ENCODE results near the gene SRGAP3.

SRGAP3 gene

GRCh38 chr3:9007928-9008327, 241.5 kb downstream of the SRGAP3 start:
- DNase-seq: no peak

DNA sequence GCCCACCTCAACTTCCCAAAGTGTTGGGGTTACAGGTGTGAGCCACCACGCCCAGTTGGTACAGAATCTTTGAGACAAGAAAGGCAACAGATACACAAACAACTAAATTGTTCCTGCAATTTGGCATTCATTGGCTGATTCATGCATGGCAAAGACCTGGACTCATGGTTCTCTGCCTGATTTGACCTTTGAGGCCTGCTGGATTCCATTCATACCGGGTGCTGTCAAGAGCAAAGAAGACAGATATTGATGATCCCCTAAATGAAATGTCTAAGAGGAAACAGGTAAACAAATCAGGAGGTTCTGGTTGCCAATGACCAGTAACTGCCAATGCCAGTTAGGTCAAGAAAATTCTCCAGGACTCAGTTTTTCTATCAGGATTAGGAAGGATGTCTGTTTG, 242.2 kb downstream of the SRGAP3 start:
- DNase-seq: no peak

GRCh38 chr3:9000041-9000440, 249.4 kb downstream of the SRGAP3 start:
- DNase-seq: no peak

- no peak for DNase-seq
Measured at GRCh38 chr3:8997151-8997550, 252.3 kb downstream of the SRGAP3 start.

GRCh38 chr3:8996681-8997121, 252.7 kb downstream of the SRGAP3 start:
- DNase-seq: no peak

DNA sequence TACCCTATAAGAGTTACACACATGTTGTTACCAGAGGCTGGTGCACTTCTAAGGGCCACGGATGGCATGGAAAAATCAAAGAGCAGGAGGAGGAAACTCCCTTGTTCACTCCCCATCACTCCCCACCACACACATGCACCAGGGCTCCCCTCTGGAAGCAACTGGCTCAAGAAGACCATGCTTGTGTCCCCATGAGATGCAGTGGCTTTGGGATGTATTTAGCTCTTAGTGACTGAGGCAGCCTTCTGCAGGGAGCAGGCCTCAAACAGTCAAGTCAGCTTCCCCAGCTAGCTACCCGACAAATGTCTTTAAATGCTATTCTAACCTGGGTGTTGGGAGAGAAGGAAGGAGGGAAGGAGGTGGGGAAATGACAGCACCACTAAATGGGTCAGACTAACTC, 253.2 kb downstream of the SRGAP3 start:
- DNase-seq: no peak

GRCh38 chr3:8994226-8994625, 255.2 kb downstream of the SRGAP3 start:
- no peak for DNase-seq

- no peak for DNase-seq
Measured at GRCh38 chr3:8993331-8993730, 256.1 kb downstream of the SRGAP3 start.

DNA sequence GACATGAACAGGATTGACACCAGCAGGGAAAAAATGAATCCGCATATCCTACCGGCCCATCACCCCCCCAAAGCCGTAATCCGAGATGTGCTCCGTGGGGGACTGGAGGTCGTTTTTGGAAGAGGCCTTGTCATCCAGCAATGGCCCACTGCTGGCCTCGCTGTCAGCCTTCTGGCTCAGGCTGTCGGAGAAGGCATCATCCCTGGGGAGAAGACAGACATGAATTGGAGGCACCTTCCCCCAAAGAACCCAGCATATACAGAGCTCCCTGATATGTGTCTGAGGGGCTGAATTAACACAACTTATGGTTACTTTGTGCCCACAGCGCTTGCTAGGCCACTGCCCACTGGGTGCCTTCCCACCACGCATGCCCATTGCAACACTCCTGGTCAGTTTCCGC, 256.6 kb downstream of the SRGAP3 start:
- DNase-seq: no peak

GRCh38 chr3:8992199-8992598, 257.2 kb downstream of the SRGAP3 start:
- DNase-seq: no peak

DNA sequence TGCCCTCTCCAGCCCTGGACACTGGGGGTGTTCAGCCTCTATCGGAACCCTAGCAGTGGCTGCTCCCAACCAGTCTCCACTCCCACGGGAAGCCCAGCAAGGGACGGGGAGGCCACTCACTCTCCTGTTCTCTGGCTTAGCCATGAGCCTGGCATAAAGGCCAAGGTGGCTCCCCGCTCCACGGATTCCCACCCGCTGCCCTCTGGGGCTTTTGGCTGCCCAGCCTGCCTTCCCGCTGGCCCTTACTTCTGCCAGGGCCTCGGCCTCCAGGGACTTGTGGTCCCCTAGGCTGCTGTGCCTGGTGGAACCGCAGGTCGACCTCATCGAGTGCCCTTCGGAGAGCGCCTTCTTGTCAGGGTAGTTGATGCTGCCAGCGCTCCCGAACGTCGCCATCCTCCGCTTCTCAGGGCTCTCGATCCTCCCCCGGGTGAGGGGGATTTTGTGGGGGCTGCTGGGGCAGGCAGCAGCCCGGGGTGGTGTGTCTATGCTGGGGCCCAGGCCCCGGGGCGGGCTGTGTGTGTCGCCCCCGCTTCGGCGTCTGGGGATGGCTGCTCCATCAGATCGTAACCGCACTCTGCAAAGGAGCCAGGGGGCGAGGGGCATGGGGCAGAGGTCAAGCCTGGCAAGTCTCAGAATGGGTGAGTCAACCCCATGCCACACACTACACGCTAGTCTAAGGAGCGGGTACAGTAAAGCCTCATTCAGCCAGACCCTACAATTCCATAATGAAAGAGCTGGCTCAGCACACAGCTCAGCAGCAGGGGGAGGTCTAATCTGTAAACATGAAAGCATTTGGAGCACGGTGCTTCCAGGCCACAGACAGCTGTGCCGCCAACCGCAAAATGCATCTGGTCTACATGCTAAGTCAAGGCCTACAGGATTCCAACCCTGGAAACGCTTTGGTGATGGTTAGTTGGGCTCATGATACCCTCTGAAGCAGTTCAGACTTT, 258.9 kb downstream of the SRGAP3 start:
- DNase-seq: no peak

DNA sequence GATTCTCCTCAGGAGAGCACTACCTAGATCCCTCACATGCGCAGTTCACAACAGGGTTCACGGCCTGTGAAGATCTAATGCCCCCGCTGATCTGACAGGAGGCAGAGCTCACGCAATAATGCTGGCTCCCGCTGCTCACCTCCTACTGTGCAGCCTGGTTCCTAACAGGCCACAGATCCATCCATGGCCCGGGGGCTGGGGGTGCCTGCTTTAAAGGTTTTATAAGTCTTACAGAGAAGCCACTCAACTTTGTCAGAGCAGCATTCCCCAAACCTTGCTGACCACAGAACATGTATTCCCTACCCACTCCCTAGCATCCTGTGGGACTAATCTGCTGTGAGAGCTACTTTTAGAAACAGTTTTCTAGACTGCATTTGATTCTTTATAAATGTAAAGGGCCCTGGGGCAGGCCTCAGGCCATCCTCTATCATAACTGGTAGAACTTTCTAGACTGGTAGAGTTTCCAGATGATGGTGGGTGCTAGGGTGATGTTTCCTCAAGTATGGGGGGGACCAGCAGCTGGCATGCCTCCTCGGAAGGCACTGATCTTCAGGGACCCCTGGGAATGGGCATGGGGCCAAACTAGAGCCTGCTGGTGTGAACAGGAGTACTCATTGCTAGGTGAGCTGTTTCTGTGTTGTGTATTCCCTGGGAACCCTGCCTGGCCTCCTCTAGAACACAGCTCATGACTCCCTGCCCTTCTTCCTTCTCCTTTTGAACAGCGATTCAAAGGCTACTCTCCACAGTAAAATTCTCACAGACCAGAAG, 260.5 kb downstream of the SRGAP3 start:
- no peak for DNase-seq

GRCh38 chr3:8988384-8988655, 261.1 kb downstream of the SRGAP3 start:
- no peak for DNase-seq

GRCh38 chr3:8987645-8988383, 261.6 kb downstream of the SRGAP3 start:
- peak; percentile 17 for DNase-seq

DNA sequence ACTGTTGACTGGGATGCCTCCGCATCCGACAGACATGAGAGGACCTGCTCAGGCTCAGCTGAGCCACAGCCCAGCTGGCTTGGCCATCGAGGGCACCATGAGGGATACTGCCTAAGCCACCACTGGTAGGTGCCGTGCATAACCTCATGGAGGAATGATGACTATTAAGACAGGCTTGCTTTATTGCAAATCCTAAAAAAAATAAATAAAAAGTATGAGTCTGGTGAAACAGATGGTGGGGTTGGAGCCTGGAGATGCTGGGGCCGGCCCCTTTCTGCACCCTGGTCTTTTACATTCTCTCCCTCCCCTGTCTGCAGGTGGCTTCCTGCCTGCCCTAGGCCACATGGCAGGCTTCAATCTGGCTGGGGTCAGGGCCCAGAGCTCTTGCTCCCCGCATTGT, 262.2 kb downstream of the SRGAP3 start:
- DNase-seq: no peak

DNA sequence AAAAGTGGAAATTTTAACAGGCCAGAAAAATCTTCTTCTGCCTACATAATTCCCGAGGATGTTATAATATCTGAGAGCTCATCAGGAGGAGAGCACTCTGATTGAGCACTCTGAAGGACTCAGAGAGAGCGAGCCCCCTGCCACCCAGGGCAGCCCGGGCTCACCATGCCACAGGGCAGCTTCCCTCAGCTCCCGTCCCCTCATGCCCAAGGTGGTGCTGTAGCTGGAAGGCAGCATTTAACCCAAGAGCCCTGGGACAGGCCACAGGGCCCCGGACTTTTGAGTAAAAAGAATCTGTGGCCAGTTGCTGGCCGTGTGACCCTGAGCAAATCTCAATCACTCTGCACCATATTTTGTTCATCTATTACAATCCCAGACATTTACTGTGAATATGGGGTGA, 262.7 kb downstream of the SRGAP3 start:
- DNase-seq: no peak

GRCh38 chr3:8985876-8986275, 263.6 kb downstream of the SRGAP3 start:
- no peak for DNase-seq

- no peak for DNase-seq
Measured at GRCh38 chr3:8985411-8985831, 264.0 kb downstream of the SRGAP3 start.

GRCh38 chr3:8984526-8984925, 264.9 kb downstream of the SRGAP3 start:
- no peak for DNase-seq

GRCh38 chr3:8984081-8984480, 265.4 kb downstream of the SRGAP3 start:
- no peak for DNase-seq

DNA sequence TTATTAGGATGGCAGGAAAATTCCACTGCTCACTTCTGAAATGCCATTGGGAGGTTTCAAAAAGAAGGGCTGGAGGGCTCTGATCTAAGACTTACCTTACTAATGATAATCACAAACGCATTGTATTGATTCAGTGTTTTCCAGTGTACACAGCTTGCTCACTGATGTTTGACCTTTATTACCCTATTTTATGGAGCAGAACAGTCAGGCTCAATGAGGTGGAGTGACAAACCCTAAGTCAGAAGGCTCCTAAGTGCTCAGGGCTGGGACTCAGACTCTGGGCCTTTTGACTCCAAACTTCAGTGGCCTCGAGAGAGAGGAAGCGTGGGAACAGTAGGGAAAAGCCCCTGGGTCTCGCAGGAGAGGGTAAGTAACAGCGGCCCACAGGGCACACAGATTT, 265.9 kb downstream of the SRGAP3 start:
- DNase-seq: no peak

- DNase-seq: no peak
Measured at GRCh38 chr3:8983026-8983425, 266.4 kb downstream of the SRGAP3 start.

DNA sequence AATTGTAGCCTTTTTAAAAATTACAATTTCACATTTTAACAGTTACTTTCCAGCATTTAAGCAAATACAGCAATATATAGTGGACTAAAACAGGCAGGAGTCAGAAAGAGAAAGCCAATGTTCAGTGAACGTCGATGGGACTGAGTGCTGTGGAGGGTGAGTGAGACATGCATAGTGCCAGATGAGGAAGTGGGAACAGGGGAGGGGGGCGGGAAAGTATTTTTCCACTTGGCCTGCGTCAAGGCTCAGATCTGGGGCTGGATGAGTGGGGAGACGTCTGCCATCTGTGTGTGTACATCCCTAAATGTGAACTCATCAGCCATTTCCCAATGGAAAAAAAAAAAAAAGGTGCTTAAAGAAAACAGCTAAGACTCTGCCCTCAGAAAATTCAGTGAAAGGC, 266.9 kb downstream of the SRGAP3 start:
- no peak for DNase-seq

- DNase-seq: no peak
Measured at GRCh38 chr3:8981700-8982099, 267.7 kb downstream of the SRGAP3 start.

Measured in NCI-H748 treated with DMSO at 0.1 percent for 48 hours (cell line).